Testis (tissue), 2 donors: Measurements from ENCODE around the gene CAPN7.

Source experiments
- CTCF ChIP-seq, 3 experiments: fragments of 450-650 bp in 2 of 3; fragments of 200-600 bp in 1 of 3; sonication (generic) in 1 of 3; IDR thresholded peaks; one replicate each; pipeline ENCODE4 v1.5.1; 2016 to 2019; ENCODE audit warnings: antibody characterized with exemption in 3 of 3, mild to moderate bottlenecking in 2 of 3, moderate library complexity in 1 of 3
- POLR2A ChIP-seq: fragments of 450-650 bp; IDR thresholded peaks from one replicate; pipeline ENCODE4 v1.6.1; 2017; ENCODE audit warnings: antibody characterized with exemption, mild to moderate bottlenecking, moderate library complexity

GRCh38 chr3:15185404-15185803, 20.6 kb upstream of the CAPN7 start:
- TF ChIP-seq CTCF (IDR thresholded peaks at IDR 0.05) (no peak), POLR2A (no peak)
